NCI-H2196 (cell line): ENCODE data around the gene DGCR6.
"Not testable (repeated sequence)": the region's sequence is repeated elsewhere in the genome, so short reads cannot be mapped to it uniquely, and the experiment has no call there.

Experiments
- DNase-seq: peaks from one replicate; lab custom pipeline; 2025; ENCODE audit not compliant: unreplicated experiment; lab: John Stamatoyannopoulos, UW

DGCR6 gene

GRCh38 chr22:18959741-18960140 is 53.6 kb downstream of the DGCR6 start:
- not testable (repeated sequence) for DNase-seq

- DNase-seq: not testable (repeated sequence)
These were observed 54.2 kb downstream of the DGCR6 start for GRCh38 chr22:18960166-18960820.

GRCh38 chr22:18961201-18961600 is 55.1 kb downstream of the DGCR6 start:
- not testable (repeated sequence) for DNase-seq
